GM12891 (cell line): ENCODE data around the gene GNAI1.

Experiments
- POLR2A ChIP-seq: IDR thresholded peaks from 2 replicates; pipeline ENCODE4 v1.6.1; 2011; ENCODE audit warnings: low read depth, low read length, control low read depth
- POLR2AphosphoS5 ChIP-seq: IDR thresholded peaks from 2 replicates; pipeline ENCODE4 v1.6.1; 2011; ENCODE audit warnings: low read depth, low read length, control low read depth
- POU2F2 ChIP-seq: IDR thresholded peaks from 2 replicates; pipeline ENCODE4 v1.6.1; 2011; ENCODE audit warnings: low read depth, mild to moderate bottlenecking, control low read depth, low read length, moderate library complexity
- TAF1 ChIP-seq: IDR thresholded peaks from 2 replicates; pipeline ENCODE4 v1.6.1; 2011; ENCODE audit warnings: low read depth, low read length, control low read depth

DNA sequence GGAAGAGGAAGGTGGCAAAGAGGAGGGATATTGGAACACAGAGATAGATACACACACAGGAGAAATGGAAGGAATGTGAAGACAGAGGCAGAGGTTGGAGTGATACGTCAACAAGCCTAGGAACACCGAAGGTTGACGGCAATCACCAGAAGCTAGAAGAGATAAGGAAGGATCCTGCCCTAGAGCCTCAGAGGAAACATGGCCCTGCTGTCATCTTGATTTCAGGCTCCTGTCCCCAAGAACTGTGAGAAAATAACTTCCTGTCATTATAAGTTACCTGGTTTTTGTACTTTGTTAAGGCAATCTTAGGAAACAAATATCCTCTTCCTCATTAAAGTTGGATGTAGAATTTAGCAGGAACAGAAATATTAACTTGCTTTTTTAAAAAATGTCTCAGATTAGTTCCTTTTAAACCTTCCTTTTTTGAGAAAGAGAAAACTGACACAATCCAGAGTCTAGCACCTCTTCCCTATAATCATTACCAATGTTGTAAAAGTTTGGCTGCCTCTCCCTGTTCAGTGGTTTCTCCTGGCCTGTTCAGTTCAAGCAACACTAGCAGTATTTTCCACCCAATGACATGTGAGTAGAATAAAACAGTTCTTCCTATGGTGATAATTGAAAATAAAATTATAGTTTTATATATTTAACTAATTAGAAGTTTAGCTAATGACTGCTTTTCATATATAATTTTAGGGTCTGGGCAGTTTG lies 28.8 kb upstream of the GNAI1 start:
- no peak for TF ChIP-seq POLR2A
- no peak for TF ChIP-seq POLR2AphosphoS5
- TF ChIP-seq POU2F2 = no peak
- TF ChIP-seq TAF1 = no peak
